ENCODE results near the gene SP100. TPM values are rescaled to one million over a fixed set of nuclear protein-coding genes. Genes with fewer than 3 reads are reported as not detected.

The SP100 gene
- total RNA-seq, 4 donors from 2014 or later, result 106 to 498 (median 127) TPM

DNA sequence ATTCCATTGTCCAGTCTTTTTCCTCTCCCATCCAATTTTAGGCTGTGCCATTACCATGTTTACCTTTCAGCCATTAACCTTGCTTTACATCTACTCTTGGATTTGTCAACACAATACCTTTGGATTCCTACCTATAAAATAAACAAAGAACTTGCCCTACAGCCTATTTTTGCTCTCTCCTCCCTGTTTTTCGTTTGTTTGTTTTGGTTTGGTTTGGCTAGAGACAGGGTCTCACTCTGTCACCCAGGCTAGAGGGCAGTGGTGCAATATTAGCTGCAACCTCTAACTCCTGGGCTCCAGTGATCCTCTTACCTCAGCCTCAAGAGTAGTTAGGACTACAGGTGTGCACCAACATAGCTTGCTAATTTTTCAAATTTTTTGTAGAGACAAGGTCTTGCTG lies 76.1 kb downstream of the SP100 start:
- TF ChIP-seq POLR2A (IDR thresholded peaks at IDR 0.05) (no peak), CTCF (IDR thresholded peaks at IDR 0.05) (no peak)
- DNase-seq, result no peak
- H3K27me3 ChIP-seq, result no peaks in the 10 kb centered on the region
- H3K4me3 ChIP-seq, result no peak overlapping the region
- H3K9me3 ChIP-seq, result no peaks in the 10 kb centered on the region
- H3K4me1 ChIP-seq, result peaks cover 0 to 6% (median 0%) of the 10 kb centered on the region in 4 donors
- no peak overlapping the region for H3K27ac ChIP-seq
- H3K36me3 ChIP-seq, result peaks cover 0 to 64% (median 0%) of the 10 kb centered on the region in 3 donors

GRCh38 chr2:230494980-230495379 lies 79.0 kb downstream of the SP100 start:
- Histone ChIP-seq H3K36me3 (peaks cover 0 to 72% (median 0%) of the 10 kb centered on the region in 3 donors), H3K4me1 (peaks cover 0 to 6% (median 0%) of the 10 kb centered on the region in 4 donors), H3K9me3 (no peaks in the 10 kb centered on the region), H3K27ac (no peak overlapping the region), H3K4me3 (no peak overlapping the region), H3K27me3 (no peaks in the 10 kb centered on the region)
- TF ChIP-seq CTCF (IDR thresholded peaks at IDR 0.05), result no peak
- TF ChIP-seq POLR2A (IDR thresholded peaks at IDR 0.05), result no peak
- no peak for DNase-seq

- TF ChIP-seq CTCF (IDR thresholded peaks at IDR 0.05) (no peak), POLR2A (IDR thresholded peaks at IDR 0.05) (no peak)
- Histone ChIP-seq H3K27ac (peak overlapping the region in 1 of 4 donors; percentile 62), H3K9me3 (no peaks in the 10 kb centered on the region), H3K27me3 (no peaks in the 10 kb centered on the region), H3K4me1 (peaks cover 0 to 6% (median 0%) of the 10 kb centered on the region in 4 donors), H3K4me3 (no peak overlapping the region), H3K36me3 (peaks cover 0 to 69% (median 0%) of the 10 kb centered on the region in 3 donors)
- DNase-seq, result no peak
Measured at GRCh38 chr2:230496891-230497290, 80.9 kb downstream of the SP100 start.

GRCh38 chr2:230498506-230499107 lies 82.6 kb downstream of the SP100 start:
- Histone ChIP-seq H3K9me3 (no peaks in the 10 kb centered on the region), H3K36me3 (peaks cover 0 to 69% (median 0%) of the 10 kb centered on the region in 3 donors), H3K4me1 (peaks cover 0 to 6% (median 0%) of the 10 kb centered on the region in 4 donors), H3K27me3 (no peaks in the 10 kb centered on the region), H3K4me3 (no peak overlapping the region), H3K27ac (no peak overlapping the region)
- no peak for DNase-seq
- TF ChIP-seq CTCF (IDR thresholded peaks at IDR 0.05), result no peak
- no peak for TF ChIP-seq POLR2A (IDR thresholded peaks at IDR 0.05)

DNA sequence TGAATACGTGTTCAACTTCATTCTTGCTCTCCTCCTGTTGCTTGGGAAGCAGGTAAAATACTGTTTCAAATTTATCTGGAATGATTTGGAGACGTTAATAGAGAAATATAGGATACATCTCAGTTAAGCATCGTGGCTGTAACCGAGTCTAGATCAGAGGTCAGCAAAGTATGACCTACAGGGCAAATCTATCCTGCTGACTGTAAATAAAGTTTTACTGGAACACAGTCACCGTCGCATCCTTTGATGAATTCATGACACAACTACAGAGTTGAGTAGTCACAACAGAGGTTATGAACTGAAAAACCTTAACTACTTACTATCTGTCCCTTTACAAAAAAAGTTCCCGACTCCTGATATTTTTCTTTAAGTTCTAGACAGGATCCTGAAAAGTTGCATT lies 86.6 kb downstream of the SP100 start:
- Histone ChIP-seq H3K9me3 (no peaks in the 10 kb centered on the region), H3K4me1 (no peaks in the 10 kb centered on the region), H3K36me3 (peaks cover 0 to 80% (median 0%) of the 10 kb centered on the region in 3 donors), H3K27ac (no peak overlapping the region), H3K4me3 (no peak overlapping the region), H3K27me3 (no peaks in the 10 kb centered on the region)
- no peak for DNase-seq
- TF ChIP-seq CTCF (IDR thresholded peaks at IDR 0.05), result no peak
- no peak for TF ChIP-seq POLR2A (IDR thresholded peaks at IDR 0.05)
